ENCODE data around the gene MKRN2OS.

MKRN2OS gene

GRCh38 chr3:12545473-12545791, at the start of gene MKRN2OS:
TSS of gene MKRN2OS (minus strand) at chr3:12545499. CDS start at chr3:12545464, 35 bp downstream.
- no peak for DNase-seq

GRCh38 chr3:12593473-12593872, 48.2 kb upstream of the MKRN2OS start:
- DNase-seq = no peak

GRCh38 chr3:12591997-12592715, 46.9 kb upstream of the MKRN2OS start:
- no peak for DNase-seq

GRCh38 chr3:12591456-12591855, 46.2 kb upstream of the MKRN2OS start:
- DNase-seq = no peak

- no peak for DNase-seq
These were observed 44.8 kb upstream of the MKRN2OS start for GRCh38 chr3:12590096-12590495.

GRCh38 chr3:12588039-12589009, 43.0 kb upstream of the MKRN2OS start:
- no peak for DNase-seq

GRCh38 chr3:12586403-12586802, 41.1 kb upstream of the MKRN2OS start:
- no peak for DNase-seq

- DNase-seq = no peak
These were observed 40.7 kb upstream of the MKRN2OS start for GRCh38 chr3:12585970-12586369.

- no peak for DNase-seq
These were observed 39.9 kb upstream of the MKRN2OS start for GRCh38 chr3:12585181-12585580.

- no peak for DNase-seq
These were observed 38.8 kb upstream of the MKRN2OS start for GRCh38 chr3:12584083-12584482.

- DNase-seq = no peak
These were observed 38.0 kb upstream of the MKRN2OS start for GRCh38 chr3:12583280-12583679.

- no peak for DNase-seq
These were observed 37.4 kb upstream of the MKRN2OS start for GRCh38 chr3:12582730-12583129.

- no peak for DNase-seq
These were observed 34.6 kb upstream of the MKRN2OS start for GRCh38 chr3:12579905-12580304.

GRCh38 chr3:12579456-12579855, 34.2 kb upstream of the MKRN2OS start:
- DNase-seq = no peak

GRCh38 chr3:12578742-12579141, 33.4 kb upstream of the MKRN2OS start:
- DNase-seq = no peak

- DNase-seq = no peak
These were observed 32.1 kb upstream of the MKRN2OS start for GRCh38 chr3:12577379-12577778.

GRCh38 chr3:12574661-12575060, 29.4 kb upstream of the MKRN2OS start:
- DNase-seq = no peak

GRCh38 chr3:12574131-12574530, 28.8 kb upstream of the MKRN2OS start:
- no peak for DNase-seq

- DNase-seq = no peak
These were observed 26.7 kb upstream of the MKRN2OS start for GRCh38 chr3:12571986-12572385.

- DNase-seq = no peak
These were observed 24.5 kb upstream of the MKRN2OS start for GRCh38 chr3:12569836-12570235.

GRCh38 chr3:12568747-12569146, 23.4 kb upstream of the MKRN2OS start:
- DNase-seq = no peak

GRCh38 chr3:12566976-12567375, 21.7 kb upstream of the MKRN2OS start:
- no peak for DNase-seq

- DNase-seq = no peak
These were observed 17.2 kb upstream of the MKRN2OS start for GRCh38 chr3:12562451-12562850.

GRCh38 chr3:12561397-12561796, 16.1 kb upstream of the MKRN2OS start:
- DNase-seq = no peak

Measured in retina (tissue), 1 donor.